Uterus (tissue), 2 donors: Measurements from ENCODE around the gene RPS3.

Source experiments
- CTCF ChIP-seq, 4 experiments: fragments of 200-600 bp in 2 of 4; fragments of 450-650 bp in 2 of 4; sonication (generic) in 2 of 4; IDR thresholded peaks; one replicate each; pipeline ENCODE4 v1.5.1; 2016 to 2019; ENCODE audit warnings: antibody characterized with exemption in 4 of 4, mild to moderate bottlenecking in 2 of 4, moderate library complexity in 1 of 4
- POLR2A ChIP-seq, 2 donors: fragments of 450-650 bp; IDR thresholded peaks; one replicate each; pipeline ENCODE4 v1.6.1; 2016; ENCODE audit warnings: antibody characterized with exemption in 2 of 2, mild to moderate bottlenecking in 1 of 2, moderate library complexity in 1 of 2

GRCh38 chr11:75349521-75350116 is 49.7 kb upstream of the RPS3 start:
- TF ChIP-seq CTCF (IDR thresholded peaks at IDR 0.05) (no peak), POLR2A (IDR thresholded peaks at IDR 0.05) (no peak)
